Activated CD8-positive, alpha-beta memory T cell treated with anti-CD3 and anti-CD28 coated beads for 24 hours (primary cell): Measurements from ENCODE around the gene CFAP54.

Experiments used
- DNase-seq: peaks from one replicate; pipeline ENCODE4 v3.0.0-alpha.2; 2020

CFAP54 gene

GRCh38 chr12:96858162-96858561 lies 368.8 kb downstream of the CFAP54 start:
- DNase-seq: no peak

GRCh38 chr12:96861656-96862055 lies 372.3 kb downstream of the CFAP54 start:
- no peak for DNase-seq

- no peak for DNase-seq
Measured at GRCh38 chr12:96862326-96862725, 372.9 kb downstream of the CFAP54 start.

- no peak for DNase-seq
Measured at GRCh38 chr12:96864335-96864734, 375.0 kb downstream of the CFAP54 start.

- DNase-seq: no peak
Measured at GRCh38 chr12:96866801-96867590, 377.6 kb downstream of the CFAP54 start.

- no peak for DNase-seq
Measured at GRCh38 chr12:96870946-96871345, 381.6 kb downstream of the CFAP54 start.

- no peak for DNase-seq
Measured at GRCh38 chr12:96872961-96873360, 383.6 kb downstream of the CFAP54 start.

GRCh38 chr12:96874211-96874610 lies 384.8 kb downstream of the CFAP54 start:
- no peak for DNase-seq

- DNase-seq: no peak
Measured at GRCh38 chr12:96876966-96877365, 387.6 kb downstream of the CFAP54 start.

- DNase-seq: no peak
Measured at GRCh38 chr12:96878704-96879103, 389.3 kb downstream of the CFAP54 start.

- DNase-seq: no peak
Measured at GRCh38 chr12:96879301-96879700, 389.9 kb downstream of the CFAP54 start.

GRCh38 chr12:96880220-96880619 lies 390.8 kb downstream of the CFAP54 start:
- no peak for DNase-seq

GRCh38 chr12:96881608-96882007 lies 392.2 kb downstream of the CFAP54 start:
- DNase-seq: no peak

GRCh38 chr12:96882862-96883261 lies 393.5 kb downstream of the CFAP54 start:
- no peak for DNase-seq

- DNase-seq: no peak
Measured at GRCh38 chr12:96883571-96883970, 394.2 kb downstream of the CFAP54 start.

GRCh38 chr12:96886998-96887677 lies 397.8 kb downstream of the CFAP54 start:
- no peak for DNase-seq

GRCh38 chr12:96889273-96889933 lies 400.0 kb downstream of the CFAP54 start:
- DNase-seq: no peak

- no peak for DNase-seq
Measured at GRCh38 chr12:96890331-96890730, 401.0 kb downstream of the CFAP54 start.

- no peak for DNase-seq
Measured at GRCh38 chr12:96892104-96892503, 402.7 kb downstream of the CFAP54 start.

GRCh38 chr12:96897421-96897820 lies 408.0 kb downstream of the CFAP54 start:
- no peak for DNase-seq

GRCh38 chr12:96901175-96901574 lies 411.8 kb downstream of the CFAP54 start:
- DNase-seq: no peak

GRCh38 chr12:96902076-96902475 lies 412.7 kb downstream of the CFAP54 start:
- DNase-seq: no peak

GRCh38 chr12:96906498-96906848 lies 417.1 kb downstream of the CFAP54 start:
- no peak for DNase-seq
